ENCODE measurements around the gene GRB14.
A peak's percentile ranks its signal among the peaks of the same experiment; 100 is the strongest.

- TF ChIP-seq, protein P1, sequence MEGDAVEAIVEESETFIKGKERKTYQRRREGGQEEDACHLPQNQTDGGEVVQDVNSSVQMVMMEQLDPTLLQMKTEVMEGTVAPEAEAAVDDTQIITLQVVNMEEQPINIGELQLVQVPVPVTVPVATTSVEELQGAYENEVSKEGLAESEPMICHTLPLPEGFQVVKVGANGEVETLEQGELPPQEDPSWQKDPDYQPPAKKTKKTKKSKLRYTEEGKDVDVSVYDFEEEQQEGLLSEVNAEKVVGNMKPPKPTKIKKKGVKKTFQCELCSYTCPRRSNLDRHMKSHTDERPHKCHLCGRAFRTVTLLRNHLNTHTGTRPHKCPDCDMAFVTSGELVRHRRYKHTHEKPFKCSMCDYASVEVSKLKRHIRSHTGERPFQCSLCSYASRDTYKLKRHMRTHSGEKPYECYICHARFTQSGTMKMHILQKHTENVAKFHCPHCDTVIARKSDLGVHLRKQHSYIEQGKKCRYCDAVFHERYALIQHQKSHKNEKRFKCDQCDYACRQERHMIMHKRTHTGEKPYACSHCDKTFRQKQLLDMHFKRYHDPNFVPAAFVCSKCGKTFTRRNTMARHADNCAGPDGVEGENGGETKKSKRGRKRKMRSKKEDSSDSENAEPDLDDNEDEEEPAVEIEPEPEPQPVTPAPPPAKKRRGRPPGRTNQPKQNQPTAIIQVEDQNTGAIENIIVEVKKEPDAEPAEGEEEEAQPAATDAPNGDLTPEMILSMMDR (IDR thresholded peaks at IDR 0.05): peak in 3 of 6 experiments; percentile 17 to 39 (median 30)
- TF ChIP-seq POLR2A (IDR thresholded peaks at IDR 0.05): no peak
Observed at GRCh38 chr2:164495491-164496223, 125.6 kb downstream of the GRB14 start.

Data from thyroid gland (tissue), 4 donors.